HS-5 (cell line): ENCODE measurements around the gene NOSIP.
"Not testable (repeated sequence)": the region's sequence is repeated elsewhere in the genome, so short reads cannot be mapped to it uniquely, and the experiment has no call there.

Experiments used
- DNase-seq: peaks from one replicate; pipeline ENCODE4 v3.0.0-alpha.2; 2012; ENCODE audit warnings: low read depth

NOSIP gene

GRCh38 chr19:49580264-49581006 lies at the start of gene NOSIP:
NOSIP (minus strand) TSS chr19:49580556; CDS start chr19:49560691, 19,865 bp downstream.
- peak; percentile 86 for DNase-seq

- DNase-seq = no peak
These were observed 49.3 kb upstream of the NOSIP start for GRCh38 chr19:49629659-49630058.

DNA sequence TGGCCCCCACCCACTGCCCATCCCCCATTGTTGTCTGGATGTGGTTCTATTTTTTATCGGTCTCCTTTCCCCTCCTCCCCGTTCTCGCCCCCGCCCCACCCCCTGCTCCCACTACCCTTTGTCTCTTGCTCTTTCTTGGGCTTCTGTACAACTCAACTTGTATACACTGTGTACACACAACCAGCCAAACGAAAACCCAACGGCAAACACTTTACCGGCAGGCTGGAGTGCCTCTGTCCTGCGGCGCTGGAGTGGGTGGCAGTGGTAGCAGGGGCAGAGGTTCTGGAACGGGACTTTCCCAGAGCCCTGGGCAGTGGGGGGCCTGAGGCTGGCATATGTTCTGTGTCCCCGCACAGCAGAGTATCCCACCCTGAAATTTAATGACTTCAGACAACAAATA lies 45.9 kb upstream of the NOSIP start:
- DNase-seq = no peak

GRCh38 chr19:49624967-49625910 lies 44.9 kb upstream of the NOSIP start:
- DNase-seq = no peak

GRCh38 chr19:49617860-49618259 lies 37.5 kb upstream of the NOSIP start:
- DNase-seq = not testable (repeated sequence)

- DNase-seq = no peak
These were observed 36.6 kb upstream of the NOSIP start for GRCh38 chr19:49616945-49617344.

GRCh38 chr19:49616532-49616931 lies 36.2 kb upstream of the NOSIP start:
- DNase-seq = no peak

DNA sequence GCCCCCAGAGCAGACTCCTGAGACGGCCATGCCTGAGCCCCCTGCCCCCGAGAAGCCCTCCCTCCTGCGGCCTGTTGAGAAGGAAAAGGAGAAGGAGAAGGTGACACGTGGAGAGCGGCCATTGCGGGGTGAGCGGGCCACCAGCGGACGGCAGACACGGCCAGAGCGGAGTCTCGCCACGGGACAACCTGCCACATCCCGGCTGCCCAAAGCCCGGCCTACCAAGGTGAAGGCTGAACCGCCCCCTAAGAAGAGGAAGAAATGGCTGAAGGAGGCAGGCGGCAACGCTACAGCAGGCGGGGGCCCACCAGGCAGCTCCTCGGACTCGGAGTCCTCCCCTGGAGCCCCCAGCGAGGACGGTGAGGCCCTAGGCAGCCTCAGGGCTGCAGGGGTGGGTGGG lies 35.5 kb upstream of the NOSIP start:
- no peak for DNase-seq

DNA sequence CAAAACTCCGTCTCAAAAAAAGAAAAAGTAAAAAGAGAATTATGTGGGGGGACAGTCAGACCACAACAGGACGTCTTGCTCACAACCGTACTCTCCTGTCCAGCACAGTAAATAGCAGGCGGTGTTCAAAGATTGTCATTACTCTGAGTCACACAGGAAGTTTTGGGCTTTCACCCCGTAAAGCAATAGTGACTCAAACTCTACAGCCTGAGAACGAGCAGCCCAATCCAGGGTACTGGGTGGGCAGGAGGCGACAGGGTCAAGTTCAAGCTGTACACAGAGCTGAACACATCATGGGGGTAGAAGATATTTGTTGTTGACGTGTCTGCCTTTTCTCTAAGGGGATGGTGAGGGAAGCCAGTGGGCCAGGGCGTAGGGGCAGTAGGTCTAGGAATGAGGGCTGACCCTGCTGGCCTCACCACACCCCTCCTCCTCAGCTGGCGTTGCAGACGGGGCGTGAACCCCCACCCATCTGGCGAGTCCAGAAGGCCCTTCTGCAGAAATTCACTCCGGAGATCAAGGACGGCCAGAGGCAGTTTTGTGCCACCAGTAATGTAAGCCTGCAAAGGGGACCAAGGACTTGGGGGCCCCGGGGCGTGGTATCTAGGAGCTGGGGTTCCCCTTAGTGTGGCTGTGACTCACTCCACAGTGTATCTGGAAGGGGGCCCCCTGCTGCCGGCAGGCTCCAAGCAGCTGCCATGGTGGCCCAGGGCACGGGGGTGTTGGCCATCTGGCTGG lies 33.9 kb upstream of the NOSIP start:
- DNase-seq = no peak

- DNase-seq = no peak
These were observed 33.0 kb upstream of the NOSIP start for GRCh38 chr19:49613374-49613773.

DNA sequence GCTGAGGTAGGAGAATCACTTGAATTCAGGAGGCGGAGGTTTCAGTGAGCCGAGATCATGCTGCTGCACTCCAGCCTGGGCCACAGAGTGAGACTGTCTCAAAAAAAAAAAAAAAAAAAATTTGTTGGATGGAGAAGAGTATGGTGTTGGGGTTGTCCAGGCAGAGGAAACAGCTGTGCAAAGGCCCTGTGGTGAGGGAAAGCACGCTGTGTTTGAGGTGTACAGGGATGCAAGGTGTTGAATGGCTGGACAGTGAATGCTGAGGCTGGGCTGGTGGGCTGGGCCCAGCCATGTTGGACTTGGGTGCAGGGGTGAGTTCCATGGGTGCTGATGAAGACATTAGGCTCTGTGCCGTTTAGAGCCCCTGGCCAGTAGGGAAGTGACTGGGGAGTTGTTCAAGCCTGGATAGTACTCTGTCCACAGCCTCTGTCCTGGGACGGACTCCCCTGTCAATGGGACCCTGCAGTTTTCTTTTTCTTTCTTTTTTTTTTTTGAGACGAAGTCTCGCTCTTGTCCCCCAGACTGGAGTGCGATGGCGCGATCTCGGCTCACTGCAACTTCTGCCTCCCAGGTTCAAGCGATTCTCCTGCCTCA lies 29.2 kb upstream of the NOSIP start:
- DNase-seq = no peak

DNA sequence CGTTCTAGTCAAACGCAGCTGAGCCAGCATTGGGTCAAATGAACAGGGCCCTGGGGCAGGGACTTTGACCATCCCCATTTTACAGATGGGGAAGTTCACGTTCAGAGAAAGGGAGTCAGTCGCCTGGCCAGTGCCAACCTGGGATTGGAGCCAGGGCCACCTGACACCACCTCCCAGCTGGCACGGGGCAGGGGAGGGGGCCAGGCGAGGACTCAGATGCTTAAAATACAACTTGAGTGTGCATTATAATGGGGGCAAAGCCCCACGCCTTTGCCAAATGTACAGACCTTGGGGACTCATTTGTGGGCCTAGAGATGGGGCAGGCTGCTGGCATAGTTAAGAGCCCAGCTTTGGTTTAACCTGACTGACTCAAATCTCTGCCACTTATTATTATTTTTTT lies 25.2 kb upstream of the NOSIP start:
- DNase-seq = no peak

DNA sequence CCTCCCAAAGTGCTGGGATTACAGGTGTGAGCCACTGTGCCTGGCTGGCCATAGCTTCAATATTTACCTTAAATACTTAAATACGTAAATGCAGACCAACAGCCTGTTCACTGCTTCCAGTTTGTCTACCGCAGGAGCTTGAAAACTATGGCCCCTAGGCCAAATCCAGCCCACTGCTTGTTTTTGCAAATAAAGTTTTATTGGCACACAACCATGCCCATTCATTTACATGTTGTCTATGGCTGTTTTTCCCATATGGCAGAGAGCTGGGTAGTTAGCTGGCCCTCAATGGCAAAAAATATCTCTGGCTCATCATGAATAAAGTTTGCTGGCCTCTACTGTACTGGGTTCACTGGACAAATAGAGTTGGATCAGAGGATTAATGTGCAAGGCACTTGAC lies 22.4 kb upstream of the NOSIP start:
- DNase-seq = no peak

GRCh38 chr19:49601482-49602038 lies 21.2 kb upstream of the NOSIP start:
- no peak for DNase-seq

GRCh38 chr19:49599378-49600295 lies 19.3 kb upstream of the NOSIP start:
- DNase-seq = no peak

DNA sequence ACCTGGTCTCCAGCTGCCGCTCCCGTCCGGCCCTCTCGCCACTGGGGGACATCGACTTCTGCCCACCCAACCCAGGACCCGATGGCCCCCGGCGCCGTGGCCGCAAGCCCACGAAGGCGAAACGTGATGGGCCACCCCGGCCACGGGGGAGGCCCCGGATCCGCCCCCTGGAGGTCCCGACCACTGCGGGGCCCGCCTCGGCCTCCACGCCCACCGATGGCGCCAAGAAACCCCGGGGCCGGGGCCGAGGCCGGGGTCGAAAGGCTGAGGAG lies 17.3 kb upstream of the NOSIP start:
- DNase-seq = no peak

DNA sequence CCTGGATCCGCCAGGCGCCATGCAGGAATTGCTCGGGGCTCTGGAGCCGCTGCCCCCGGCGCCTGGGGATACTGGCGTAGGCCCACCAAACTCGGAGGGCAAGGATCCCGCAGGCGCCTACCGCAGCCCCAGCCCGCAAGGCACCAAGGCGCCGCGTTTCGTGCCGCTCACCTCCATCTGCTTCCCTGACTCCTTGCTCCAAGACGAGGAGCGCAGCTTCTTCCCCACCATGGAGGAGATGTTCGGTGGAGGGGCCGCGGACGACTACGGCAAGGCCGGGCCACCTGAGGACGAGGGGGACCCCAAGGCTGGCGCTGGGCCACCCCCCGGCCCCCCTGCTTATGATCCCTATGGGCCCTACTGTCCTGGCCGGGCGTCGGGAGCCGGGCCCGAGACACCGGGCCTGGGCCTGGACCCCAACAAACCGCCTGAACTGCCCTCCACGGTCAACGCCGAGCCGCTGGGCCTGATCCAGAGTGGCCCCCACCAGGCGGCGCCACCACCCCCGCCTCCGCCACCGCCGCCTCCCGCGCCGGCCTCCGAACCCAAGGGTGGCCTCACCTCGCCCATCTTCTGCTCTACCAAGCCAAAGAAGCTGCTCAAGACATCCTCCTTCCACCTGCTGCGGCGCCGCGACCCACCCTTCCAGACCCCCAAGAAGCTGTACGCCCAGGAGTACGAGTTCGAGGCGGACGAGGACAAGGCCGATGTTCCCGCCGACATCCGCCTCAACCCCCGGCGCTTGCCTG lies 16.8 kb upstream of the NOSIP start:
- no peak for DNase-seq

GRCh38 chr19:49596407-49596806 lies 16.1 kb upstream of the NOSIP start:
- DNase-seq = no peak

GRCh38 chr19:49595819-49596404 lies 15.6 kb upstream of the NOSIP start:
- DNase-seq = no peak
